Fibroblast of skin of left biceps (primary cell): ENCODE measurements around the gene ATG16L1.

Source experiments
- DNase-seq, 2 experiments: peaks; one replicate each; pipeline ENCODE4 v3.0.0-alpha.2; 2013; ENCODE audit warnings: low read depth in 2 of 2

Gene ATG16L1

DNA sequence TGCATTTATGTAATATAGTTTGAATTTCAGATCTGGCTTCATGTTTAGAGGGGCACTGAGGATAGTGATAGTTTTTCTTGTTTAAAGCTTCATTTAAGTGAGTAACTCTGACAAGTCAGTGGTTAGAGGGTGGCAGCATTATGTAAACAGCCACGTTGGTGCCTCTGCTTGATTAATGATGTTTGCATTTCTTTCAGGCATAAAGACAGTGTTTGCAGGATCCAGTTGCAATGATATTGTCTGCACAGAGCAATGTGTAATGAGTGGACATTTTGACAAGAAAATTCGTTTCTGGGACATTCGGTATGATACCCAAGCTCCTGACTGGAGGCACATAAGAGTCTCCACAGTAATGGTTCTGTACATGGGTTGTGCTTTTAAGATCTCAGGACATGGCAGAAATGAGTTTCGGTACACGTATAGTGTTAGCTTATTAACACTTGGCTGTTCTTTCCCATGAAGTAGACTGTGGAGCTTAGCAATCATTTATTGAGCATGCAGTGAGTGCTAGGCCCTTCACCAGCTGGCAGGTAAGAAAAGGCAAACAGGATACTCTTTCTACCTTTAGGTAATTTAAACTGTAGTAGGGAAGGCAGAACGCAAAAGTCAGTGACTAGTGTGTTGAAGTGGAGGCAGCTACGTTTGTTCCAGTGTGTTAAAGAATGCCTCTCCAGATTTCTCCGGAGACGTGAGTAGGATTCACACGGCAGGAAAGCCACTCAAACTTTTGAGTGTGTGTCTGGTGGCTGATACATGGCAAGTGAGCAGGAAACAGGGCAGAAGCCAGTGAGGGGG, 38.8 kb downstream of the ATG16L1 start:
- DNase-seq: no peak

DNA sequence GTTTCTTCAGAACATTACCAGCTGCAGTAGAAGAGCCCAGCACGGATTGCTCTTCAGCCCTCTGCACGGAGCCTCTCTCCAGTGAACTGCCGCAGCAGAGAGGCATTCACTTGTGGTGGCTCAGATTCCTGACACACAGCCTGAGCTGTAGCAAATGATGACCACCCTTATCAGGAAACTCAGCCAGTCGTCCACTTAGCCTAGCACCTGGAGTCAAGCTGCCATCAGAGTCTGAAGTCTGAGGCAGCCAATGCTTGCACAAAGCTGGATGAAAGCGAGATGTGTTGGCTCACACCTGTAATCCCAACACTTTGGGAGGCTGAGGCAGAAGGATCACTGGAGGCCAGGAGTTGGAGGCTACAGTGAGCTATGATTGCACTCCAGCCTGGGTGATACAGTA, 44.4 kb downstream of the ATG16L1 start:
- no peak for DNase-seq

DNA sequence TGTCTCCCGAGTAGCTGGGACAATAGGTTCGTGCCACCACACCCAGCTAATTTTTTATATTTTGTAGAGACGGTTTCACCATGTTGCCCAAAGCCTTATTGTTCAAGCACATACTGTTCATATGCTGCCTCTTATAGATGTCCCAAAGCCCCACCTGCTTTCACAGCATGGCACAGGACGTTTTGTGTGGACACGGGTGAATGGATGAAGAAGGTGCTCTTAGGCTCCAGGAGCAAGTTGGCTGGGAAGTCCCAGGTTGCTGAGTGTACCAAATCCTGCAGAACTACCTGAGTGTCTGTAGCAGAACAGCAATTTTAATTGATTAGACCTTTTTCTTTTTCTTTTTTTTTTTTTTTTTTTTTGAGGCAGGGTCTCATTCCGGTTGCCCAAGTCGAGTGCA, 45.6 kb downstream of the ATG16L1 start:
- DNase-seq: no peak

DNA sequence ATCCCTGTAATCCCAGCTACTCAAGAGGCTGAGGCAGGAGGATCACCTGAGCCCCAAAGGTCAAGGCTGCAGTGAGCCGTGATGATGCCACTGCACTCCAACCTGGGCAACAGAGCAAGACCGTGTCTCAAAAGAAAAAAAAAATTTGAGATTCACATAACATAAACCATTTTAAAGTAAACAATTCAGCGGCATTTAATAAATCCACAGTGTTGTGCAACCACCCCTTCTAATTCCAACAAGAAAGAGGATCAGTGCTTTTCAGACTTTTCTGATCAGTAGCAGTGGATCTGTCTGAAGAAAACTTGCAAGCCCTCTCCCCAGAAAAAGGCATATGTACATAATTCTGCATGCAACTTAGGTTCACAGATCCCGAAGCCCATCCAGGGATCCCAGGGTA, 48.9 kb downstream of the ATG16L1 start:
- DNase-seq: no peak

DNA sequence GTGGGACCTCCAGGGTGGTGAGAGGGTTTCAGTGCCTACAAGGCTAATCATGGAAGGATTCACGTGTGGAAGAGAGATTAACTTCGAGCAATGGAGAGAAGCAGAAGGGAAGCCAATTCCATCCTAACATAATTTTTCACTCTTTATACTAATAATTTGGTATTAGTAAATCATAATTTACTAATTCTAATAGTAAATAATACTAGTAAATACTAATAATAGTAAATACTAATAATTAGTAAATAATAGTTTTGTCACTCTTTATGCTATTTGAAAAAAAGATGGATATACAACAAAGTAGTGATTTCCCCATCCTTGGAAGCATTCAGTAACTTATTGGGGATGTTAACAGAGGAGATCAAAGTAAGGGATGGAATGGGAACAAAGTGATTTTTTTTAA, 49.8 kb downstream of the ATG16L1 start:
- no peak for DNase-seq

DNA sequence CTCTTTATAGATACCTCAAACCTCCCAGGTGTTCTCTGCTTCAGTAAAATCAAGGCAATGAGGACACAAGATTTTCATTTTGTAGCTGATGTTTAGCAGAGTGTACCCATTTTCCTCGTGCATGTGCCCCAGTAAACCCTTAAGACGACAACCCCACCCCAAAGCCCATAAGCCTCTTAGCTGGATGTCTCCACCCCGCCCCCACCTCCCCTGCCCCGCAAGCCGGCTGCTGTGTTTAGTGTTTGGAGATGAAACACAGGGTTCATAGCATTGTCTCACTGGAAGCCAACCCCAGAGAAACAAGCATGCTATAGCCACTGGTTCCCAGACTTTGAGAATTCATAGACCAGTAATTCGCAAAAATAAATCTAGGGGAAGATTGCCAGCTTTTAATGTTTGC, 50.3 kb downstream of the ATG16L1 start:
- DNase-seq: no peak

DNA sequence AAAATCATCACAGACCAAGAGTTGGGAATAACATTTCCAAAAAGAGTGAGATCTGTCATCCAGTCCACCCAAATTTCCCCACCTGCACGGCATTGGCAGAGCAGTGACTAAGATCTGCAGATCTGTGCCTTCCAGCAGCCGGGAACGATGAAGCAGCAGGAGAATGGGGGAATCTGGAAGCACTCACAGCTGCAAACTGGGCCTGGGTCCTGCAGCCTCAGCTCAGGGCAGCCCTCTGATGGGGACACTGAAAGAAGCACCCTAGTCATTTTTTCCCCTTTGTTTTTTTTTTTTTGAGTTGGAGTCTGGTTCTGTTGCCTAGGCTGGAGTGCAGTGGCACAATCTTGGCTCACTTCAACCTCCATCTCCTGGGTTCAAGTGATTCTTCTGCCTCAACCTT, 51.8 kb downstream of the ATG16L1 start:
- DNase-seq: no peak

DNA sequence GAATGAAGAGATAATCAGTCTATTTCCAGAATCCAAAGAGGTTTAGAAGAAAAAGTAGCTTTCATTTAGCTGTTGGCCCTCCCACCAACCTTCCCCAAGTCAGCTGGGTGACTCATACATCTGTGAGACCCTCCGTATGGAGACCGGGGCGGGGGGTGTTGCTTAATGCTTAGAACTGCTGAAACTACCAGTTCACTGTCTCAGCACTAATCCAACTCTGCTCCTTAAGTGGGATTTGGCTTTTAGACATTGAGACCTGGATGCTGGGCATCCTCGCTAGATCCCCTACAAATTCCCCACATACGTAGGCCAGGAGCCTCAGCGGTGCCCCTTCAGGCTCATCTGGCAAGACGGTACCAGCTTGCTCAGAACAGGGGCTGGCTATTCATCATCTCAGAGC, 56.1 kb downstream of the ATG16L1 start, which contains the start of gene SAG:
SAG (plus strand) TSS at position 252 of the 400 bp plus-strand sequence. CDS start 1,374 bp downstream, outside the sequence.
- DNase-seq: no peak

DNA sequence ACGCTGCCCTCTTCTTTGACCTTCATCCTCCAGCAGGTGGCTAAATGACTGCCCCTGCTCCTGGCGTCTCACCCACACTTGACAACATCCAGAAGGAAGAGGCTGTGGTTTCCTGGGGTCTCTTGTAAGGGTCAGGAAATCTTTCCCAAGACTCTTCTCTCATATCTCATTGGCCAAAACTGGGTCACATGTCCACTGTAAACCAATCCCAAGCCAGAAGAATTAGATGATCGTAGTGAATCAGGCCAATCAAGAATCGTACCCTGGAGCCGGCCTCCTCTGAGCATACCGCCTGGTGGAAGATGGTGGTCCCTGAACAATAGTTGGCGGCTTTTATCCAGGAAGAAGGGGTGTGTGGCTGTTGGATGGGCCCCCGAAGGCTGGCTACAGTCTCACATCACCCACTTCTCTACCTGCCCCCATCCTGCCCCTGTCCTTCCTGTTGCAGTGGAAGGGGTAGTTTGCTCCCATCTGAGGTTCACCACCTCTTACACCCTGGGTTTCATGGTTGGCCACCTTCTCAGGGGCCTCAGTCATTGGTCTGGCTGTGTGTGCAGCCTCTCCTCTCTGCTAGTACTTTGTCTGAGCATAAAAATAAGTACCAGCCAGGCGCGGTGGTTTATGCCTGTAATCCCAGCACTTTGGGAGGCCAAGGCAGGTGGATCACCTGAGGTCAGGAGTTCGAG, 59.9 kb downstream of the ATG16L1 start:
- no peak for DNase-seq

DNA sequence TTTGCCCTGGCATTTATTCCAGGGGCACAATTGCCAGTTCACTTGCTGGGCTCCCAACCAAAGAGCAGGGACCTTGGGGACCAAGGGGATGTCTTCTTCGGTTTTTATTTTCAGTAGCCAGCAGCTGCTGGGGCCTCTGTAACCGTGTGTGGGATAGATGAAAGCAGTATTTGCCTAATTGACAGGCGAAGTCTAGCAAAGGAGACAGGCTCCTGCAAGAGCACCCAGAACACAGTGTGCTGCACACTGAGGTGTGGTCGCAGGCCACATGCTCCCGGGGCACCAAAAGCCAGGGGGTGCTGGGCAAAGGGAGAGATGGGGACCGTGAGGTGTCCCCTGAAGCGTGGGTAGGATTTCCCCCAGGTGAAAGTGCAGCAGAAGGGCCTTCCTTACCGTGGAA, 61.4 kb downstream of the ATG16L1 start:
- DNase-seq: no peak

DNA sequence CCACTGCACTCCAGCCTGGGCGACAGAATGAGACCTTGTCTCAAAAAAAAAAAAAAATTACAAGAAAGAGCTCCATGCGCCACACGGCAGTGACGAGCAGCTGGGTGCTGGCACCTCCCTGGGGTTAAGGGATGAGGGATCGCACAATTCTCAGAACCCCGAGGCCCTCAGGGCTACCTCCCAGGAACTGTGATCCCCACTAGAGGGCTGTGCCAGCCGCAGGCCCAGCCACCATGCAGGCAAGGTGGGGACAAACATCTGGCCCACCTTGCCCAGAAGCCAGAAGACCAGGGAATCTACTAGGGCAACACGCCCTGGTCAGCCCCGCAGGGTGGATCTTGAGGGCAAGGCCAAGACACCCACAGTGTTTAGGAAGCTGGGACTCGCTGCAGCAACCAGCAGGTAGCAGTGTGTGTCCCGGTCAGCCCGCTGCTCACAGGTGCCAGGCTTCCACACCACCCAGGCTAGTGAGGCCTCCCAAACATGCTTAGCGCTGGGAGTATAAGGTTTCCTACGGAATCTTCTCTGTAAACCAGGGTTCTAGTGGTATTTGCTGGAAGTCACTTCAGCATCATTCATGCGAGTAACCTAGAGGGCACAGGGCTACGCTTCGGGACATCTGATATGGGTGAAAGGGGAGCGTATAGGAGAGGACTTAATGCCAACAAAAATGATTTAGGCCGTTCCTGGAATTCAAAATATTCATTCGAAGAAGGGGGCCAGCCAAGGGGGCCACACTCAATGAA, 62.9 kb downstream of the ATG16L1 start:
- no peak for DNase-seq

DNA sequence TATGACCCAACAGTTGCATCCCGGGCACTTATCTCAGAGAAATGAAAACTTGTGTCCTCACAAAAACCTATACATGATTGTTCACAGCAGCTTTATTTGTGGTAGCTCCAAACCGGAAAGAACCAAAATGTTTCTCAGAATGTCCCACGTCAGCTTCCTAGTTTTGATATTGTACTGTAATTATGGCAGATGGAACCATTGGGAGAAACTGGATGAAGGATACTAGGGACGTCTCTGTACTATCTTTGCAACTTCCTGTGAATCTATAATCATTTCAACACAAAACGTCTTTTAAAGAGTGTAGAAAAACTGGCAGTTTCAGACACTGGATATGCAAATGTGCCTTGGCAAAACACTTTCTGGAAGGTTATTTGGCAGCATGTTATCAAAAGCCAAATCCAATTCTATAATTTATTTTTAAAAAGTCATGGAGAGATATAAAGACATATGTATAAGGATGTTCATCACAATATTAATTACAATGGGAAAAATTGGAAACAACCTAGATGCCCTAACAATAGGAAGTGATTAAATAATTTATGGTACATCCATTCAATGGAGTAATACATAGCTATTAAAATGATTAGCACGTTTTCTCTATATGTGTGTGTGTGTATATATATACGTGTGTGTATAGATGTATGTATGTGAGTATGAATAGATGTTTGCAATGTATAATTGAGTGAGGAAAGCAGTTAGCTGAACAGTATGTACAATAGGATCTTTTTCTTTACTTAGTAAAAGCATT, 65.9 kb downstream of the ATG16L1 start:
- no peak for DNase-seq

DNA sequence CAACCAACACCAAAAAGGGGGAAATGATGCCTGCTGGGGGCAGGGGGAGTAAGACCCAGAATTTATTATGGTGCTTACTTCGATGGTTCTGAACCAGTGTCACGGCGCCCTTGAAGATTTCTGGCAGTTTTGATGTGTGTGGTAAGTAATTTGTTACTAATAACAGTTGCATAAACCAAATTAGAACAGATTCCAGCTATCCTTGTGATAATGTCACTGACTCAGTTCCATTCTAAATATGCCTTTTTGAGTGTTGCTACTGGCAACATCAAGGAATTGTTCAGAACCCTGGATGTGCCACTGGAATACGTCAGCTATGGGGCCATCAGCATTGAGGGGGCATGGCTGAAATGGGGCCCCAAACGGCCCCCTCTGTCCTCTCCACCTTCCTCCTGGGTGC, 67.8 kb downstream of the ATG16L1 start:
- no peak for DNase-seq

DNA sequence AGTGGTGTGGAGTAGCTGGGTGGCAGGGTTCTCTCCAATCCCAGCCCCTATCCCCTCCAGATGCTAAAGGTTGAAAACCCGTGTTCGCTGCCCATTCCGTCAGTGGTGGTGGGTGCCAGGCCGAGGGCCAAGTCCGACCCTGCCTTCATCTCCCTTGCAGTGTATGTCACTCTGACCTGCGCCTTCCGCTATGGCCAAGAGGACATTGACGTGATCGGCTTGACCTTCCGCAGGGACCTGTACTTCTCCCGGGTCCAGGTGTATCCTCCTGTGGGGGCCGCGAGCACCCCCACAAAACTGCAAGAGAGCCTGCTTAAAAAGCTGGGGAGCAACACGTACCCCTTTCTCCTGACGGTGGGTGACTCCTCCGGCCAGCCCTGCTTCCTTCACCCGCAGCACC, 69.0 kb downstream of the ATG16L1 start:
- DNase-seq: no peak

DNA sequence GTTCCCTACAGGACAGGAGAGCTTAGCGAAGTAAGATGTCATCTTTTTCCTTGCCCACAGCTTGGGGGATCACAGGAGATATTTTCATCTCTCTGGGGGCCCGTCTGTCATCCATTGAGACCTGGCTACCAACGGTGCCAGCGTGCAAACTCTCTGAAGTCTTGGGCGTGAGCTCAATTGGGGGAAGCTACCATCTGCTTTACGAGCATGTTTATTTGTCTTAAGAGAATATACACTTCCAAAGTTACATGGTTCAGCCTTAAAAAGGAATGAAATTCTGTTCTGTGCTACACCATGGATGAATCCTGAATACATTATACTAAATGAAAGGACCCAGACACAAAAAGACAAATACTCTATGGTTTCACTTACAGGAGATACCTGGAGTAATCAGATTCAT, 69.7 kb downstream of the ATG16L1 start:
- no peak for DNase-seq

DNA sequence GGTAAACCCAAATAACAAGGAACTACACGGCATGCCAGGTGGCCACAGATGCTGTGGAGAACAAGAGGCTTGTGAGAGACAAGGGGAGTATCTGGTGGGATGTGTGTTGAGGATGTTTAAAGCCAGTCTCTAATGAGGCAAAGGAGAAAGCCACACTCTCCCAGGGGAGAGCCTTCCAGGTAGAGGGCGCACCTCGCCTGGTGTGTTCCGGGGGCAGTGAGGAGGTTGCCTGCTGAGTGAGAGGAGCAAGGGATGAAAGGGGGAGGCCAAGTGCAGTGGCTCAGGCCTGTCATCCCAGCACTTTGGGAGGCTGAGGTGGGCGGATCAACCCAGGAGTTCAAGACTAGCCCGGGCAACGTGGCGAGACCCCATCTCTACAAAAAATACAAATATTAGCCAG, 72.4 kb downstream of the ATG16L1 start:
- no peak for DNase-seq

DNA sequence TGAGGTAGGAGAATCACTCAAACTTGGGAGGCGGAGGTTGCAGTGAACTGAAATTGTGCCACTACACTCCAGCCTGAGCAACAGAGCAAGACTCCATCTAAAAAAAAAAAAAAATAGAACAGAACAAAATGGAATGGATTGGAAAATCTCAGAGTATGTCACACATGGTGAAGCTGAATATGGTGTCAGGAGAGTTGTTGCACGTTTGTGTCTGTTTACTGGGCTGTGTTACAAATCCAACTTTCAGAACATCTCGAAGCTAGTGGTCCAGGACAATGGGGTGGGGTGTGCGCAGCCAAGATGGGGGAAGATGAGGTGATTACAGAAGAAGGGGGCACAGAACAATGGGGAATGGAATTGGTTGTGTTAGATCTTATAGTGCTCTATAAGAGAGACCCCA, 73.8 kb downstream of the ATG16L1 start:
- no peak for DNase-seq

DNA sequence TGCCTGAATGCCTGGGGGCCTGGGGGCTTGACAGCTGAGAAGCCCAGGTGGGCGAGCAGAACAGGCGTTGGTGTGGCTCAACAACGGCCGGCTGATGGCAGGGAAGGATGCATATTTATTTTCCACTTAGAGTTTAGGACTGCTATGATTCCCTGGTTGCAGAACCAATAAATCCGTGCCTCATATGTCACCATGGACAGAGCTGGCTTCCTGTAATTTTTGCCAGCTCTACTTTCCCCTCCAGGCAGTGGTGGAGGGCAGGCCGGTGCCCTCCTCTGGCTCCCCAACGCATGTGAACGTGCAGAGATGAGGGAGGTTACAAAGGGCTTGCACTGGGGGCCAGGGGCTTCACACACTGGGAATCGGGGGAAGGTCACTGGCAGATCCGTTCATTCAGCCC, 74.3 kb downstream of the ATG16L1 start:
- no peak for DNase-seq

DNA sequence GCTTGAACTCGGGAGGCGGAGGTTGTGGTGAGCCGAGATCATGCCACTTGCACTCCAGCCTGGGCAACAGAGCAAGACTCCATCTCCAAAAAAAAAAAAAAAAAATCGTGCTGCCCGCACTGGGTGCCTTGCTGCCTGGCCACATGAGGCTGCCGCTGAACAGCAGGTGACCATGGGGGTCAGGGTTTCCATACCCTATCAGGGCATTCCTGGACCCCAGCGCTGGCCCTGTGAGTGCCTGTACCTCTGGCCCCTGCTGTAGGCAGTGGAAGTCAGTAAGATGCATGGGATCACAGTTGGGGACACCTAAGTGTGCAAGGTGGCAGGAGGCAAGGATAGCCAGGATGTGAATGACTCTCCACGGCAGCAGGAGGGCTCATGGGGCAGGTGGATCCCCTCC, 75.0 kb downstream of the ATG16L1 start:
- DNase-seq: no peak

DNA sequence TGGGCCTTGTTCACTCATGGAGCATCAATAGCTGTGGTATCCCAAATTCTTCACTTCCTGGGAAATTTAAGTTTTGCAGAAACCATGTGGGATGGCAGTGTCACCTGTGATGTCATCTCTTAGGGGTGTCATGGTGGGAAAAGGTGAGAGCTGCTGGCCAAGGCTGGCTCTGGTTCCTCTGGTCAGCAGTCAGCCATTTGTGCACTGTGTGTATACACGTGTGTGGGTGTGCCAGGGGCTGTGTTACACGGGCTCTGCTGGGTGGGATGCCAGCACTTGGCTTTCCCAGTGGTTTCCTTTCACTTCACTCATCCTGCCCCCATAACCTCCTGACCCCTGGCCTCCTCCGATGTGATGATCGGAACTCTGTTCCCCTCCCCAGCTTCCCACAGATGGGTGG, 77.4 kb downstream of the ATG16L1 start:
- no peak for DNase-seq

DNA sequence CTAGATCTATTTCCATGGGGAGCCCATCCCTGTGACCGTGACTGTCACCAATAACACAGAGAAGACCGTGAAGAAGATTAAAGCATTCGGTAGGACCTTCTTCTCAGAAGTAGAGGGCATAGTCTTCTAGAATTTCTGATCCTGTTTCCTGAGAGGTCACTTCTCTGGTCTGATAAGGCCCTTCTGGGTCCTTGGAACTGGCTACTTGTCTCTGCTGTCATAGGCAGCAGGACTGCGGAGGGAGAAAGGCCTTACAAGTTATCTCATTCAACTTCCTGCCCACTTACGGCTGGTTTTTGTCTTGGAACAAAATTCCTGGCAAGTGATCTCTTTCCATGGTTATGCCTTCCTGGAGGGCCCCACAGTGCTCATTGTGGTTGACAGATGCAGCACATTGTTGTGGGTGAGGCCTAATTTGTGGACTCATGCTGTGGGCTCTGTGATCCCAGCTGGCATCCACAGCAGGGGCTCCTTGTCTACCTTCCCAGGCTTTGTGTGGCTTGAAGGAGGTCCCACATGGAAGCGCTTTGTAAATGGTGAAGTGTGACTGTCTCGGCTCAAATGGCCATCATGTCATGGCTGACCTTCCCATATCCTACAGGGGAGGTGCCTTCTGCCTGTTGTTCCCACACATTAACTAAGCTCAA, 78.1 kb downstream of the ATG16L1 start:
- no peak for DNase-seq

DNA sequence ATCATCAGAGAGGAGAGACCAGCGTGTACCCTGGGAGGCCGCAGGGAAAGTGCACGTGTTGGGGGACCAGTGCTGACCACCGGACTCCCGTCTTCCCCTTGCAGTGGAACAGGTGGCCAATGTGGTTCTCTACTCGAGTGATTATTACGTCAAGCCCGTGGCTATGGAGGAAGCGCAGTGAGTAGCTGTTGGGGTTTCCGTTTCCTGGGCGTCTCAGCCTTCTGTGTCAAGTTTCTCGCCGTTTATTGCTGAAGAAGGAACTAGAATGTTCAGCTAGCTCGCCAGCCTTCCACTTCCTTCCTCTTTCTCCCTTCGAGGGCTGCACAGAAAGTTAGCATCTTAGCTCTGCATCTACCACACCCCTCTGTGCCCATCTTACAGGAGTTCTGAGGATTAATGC, 80.1 kb downstream of the ATG16L1 start:
- DNase-seq: no peak
